ENCODE results near the gene CRACDL.

GRCh38 chr2:98769784-98770183 lies 166.2 kb downstream of the CRACDL start:
- TF ChIP-seq CTCF (IDR thresholded peaks at IDR 0.05) (no peak), REST (IDR thresholded peaks at IDR 0.05; ENCODE audit: insufficient read depth in 1 of 2, low read depth in 2 of 2, low read length in 1 of 2) (no peak)

Measured in Panc1 (cell line).